Lower leg skin (tissue), 3 donors: ENCODE data around the gene CNGA4.

ENCODE experiments used
- CTCF ChIP-seq, 3 donors: fragments of 450-650 bp; IDR thresholded peaks; one replicate each; pipeline ENCODE4 v1.5.1; 2016; ENCODE audit warnings: antibody characterized with exemption in 3 of 3, mild to moderate bottlenecking in 3 of 3, moderate library complexity in 2 of 3
- POLR2A ChIP-seq, 2 donors: fragments of 450-650 bp; IDR thresholded peaks; one replicate each; pipeline ENCODE4 v1.6.1; 2016 to 2017; ENCODE audit warnings: antibody characterized with exemption in 2 of 2, mild to moderate bottlenecking in 1 of 2, moderate library complexity in 1 of 2

GRCh38 chr11:6225896-6226295 lies 13.0 kb upstream of the CNGA4 start:
- no peak for TF ChIP-seq POLR2A (IDR thresholded peaks at IDR 0.05)
- no peak for TF ChIP-seq CTCF (IDR thresholded peaks at IDR 0.05)
